Activated CD8-positive, alpha-beta memory T cell treated with anti-CD3 and anti-CD28 coated beads for 1 hour (primary cell): ENCODE results near the gene DCP1B.

Experiments used
- DNase-seq, 2 donors: peaks; one replicate each; pipeline ENCODE4 v3.0.0-alpha.2; 2020; ENCODE audit warnings: low read depth in 1 of 2; ENCODE audit errors: extremely low read depth in 1 of 2

DCP1B gene

DNA sequence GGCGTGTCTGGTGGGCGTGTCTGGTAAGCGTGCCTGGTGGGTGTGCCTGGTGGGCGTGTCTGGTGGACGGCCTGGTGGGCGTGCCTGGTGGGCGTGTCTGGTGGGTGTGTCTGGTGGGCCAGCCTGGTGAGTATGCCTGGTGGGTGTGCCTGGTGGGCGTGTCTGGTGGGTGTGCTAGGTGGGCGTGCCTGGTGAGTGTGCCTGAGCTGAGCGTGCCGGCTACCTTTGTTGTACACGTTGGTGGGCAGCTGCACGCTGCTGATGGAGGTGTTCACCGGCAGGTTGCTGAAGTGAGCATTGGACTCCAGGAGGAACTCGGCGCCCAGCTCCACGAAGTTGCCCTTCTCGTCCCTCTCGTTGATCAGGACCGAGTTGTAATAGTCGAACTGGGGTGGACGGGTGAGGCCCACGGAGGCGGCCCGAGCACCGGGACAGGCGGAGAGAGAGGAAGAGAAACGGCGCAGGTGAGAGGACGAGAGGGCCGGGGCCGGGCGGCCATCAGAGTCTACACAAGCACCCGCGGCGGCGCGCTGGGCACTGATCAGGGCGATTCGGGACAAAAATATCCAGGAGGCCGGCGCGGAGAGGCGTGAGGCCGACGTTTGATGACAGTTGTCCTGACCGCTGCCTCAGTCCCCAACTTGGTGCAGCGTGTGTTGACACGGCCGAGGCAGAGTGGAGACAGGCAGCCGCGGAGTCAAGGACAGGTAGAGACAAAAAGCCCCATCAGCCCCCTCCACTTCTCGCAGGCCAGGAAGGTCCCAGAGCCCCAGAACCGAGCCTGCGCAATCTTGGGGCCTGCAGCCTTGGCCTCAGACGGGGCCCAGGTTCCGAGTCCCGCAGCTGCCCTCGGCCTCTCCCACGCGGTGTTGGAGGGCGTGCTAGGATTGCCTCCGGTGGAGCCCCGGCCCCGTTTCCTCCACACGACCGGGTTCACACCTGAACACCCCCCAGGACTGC is 96.3 kb downstream of the DCP1B start:
- no peak for DNase-seq

- no peak for DNase-seq
These were observed 97.7 kb downstream of the DCP1B start for GRCh38 chr12:1906579-1906978.

GRCh38 chr12:1904875-1905274 is 99.4 kb downstream of the DCP1B start:
- no peak for DNase-seq

GRCh38 chr12:1896964-1897363 is 107.3 kb downstream of the DCP1B start:
- no peak for DNase-seq
